Lower leg skin (tissue), 3 donors: ENCODE measurements around the gene ABCA1.

Experiments used
- POLR2A ChIP-seq, 2 donors: fragments of 450-650 bp; IDR thresholded peaks; one replicate each; pipeline ENCODE4 v1.6.1; 2016 to 2017; ENCODE audit warnings: antibody characterized with exemption in 2 of 2, mild to moderate bottlenecking in 1 of 2, moderate library complexity in 1 of 2
- TF ChIP-seq, protein P1 (sequence below), 3 donors: fragments of 450-650 bp; IDR thresholded peaks; one replicate each; pipeline ENCODE4 v1.5.1; 2016; ENCODE audit warnings: antibody characterized with exemption in 3 of 3, mild to moderate bottlenecking in 3 of 3, moderate library complexity in 2 of 3

DNA sequence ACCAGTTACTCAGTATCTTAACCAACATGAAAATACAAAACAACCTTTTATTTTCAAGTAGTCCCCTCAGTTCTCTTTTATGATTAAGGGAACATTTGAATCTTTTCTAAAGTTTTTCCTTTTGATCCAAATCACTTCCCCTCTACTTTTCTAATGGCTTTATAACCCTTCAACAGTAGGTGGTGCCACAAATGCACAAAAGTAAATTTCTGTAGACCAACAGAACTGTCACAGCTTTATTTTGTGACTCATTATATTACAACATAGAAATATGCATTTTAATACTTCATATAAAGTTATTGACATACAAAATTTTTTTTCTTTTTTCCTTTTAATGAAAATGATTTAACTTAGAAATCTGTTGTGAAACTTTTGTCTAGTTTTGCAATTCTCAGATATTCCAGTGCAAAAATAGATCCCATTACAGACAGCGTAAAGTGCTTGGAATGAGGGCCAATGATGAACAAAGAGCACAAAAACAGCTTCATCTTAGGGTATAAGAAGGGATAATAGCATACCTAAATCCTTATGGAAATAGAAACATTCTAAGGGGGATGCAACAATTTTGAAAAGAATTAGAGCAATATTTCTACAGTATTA, 147.1 kb downstream of the ABCA1 start:
- TF ChIP-seq, protein P1, sequence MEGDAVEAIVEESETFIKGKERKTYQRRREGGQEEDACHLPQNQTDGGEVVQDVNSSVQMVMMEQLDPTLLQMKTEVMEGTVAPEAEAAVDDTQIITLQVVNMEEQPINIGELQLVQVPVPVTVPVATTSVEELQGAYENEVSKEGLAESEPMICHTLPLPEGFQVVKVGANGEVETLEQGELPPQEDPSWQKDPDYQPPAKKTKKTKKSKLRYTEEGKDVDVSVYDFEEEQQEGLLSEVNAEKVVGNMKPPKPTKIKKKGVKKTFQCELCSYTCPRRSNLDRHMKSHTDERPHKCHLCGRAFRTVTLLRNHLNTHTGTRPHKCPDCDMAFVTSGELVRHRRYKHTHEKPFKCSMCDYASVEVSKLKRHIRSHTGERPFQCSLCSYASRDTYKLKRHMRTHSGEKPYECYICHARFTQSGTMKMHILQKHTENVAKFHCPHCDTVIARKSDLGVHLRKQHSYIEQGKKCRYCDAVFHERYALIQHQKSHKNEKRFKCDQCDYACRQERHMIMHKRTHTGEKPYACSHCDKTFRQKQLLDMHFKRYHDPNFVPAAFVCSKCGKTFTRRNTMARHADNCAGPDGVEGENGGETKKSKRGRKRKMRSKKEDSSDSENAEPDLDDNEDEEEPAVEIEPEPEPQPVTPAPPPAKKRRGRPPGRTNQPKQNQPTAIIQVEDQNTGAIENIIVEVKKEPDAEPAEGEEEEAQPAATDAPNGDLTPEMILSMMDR (IDR thresholded peaks at IDR 0.05), result no peak
- TF ChIP-seq POLR2A (IDR thresholded peaks at IDR 0.05), result no peak
